ENCODE data around the gene CCDC150. TPM values are rescaled to one million over a fixed set of nuclear protein-coding genes. Genes with fewer than 3 reads are reported as not detected.

The CCDC150 gene
- total and polyA plus RNA-seq, 4 donors: 0.78 to 6.3 (median 5.1) TPM

DNA sequence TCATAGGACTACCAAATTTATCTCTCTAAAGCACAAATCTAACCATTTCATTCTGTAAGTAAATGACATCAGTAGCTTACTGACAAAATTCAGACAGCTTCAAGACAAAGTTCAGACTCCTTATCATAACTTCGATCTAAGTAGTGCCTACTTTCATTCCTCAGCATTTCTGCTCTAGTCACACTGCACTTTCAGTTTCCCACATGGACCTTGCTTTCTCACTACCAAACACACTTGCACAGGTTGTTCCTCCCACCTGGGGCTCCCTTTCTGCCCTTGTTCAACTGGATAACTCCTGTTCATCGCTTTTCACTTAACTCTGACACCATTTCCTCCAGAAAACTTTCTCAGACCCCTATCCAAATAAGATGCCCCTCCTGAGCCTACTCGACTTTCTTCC, 22.1 kb upstream of the CCDC150 start:
- H3K4me3 ChIP-seq (ENCODE audit: low read depth in 1 of 3, low read length in 3 of 3): no peak overlapping the region
- H3K9ac ChIP-seq (ENCODE audit: low read depth in 1 of 2, low read length in 2 of 2): no peak overlapping the region
- no peaks in the 10 kb centered on the region for H3K9me3 ChIP-seq (ENCODE audit: control insufficient read depth in 4 of 4, low read length in 3 of 4)
- WGBS: 80% methylated on average over 3 of the region's 3 CpGs
- no peaks in the 10 kb centered on the region for H3K27me3 ChIP-seq (ENCODE audit: control insufficient read depth in 4 of 4, insufficient read depth in 4 of 4, low read length in 3 of 4)
- TF ChIP-seq MAX (IDR thresholded peaks at IDR 0.05): no peak
- no peak for TF ChIP-seq NR2F2 (IDR thresholded peaks at IDR 0.05)
- TF ChIP-seq YY1 (IDR thresholded peaks at IDR 0.05): no peak
- no peak for TF ChIP-seq JUND (IDR thresholded peaks at IDR 0.05)
- no peak for TF ChIP-seq GABPA (IDR thresholded peaks at IDR 0.05 in 1 of 2, conservative IDR thresholded peaks at IDR 0.05 in 1 of 2)
- no peak for TF ChIP-seq RXRA (IDR thresholded peaks at IDR 0.05)
- TF ChIP-seq, protein P1, sequence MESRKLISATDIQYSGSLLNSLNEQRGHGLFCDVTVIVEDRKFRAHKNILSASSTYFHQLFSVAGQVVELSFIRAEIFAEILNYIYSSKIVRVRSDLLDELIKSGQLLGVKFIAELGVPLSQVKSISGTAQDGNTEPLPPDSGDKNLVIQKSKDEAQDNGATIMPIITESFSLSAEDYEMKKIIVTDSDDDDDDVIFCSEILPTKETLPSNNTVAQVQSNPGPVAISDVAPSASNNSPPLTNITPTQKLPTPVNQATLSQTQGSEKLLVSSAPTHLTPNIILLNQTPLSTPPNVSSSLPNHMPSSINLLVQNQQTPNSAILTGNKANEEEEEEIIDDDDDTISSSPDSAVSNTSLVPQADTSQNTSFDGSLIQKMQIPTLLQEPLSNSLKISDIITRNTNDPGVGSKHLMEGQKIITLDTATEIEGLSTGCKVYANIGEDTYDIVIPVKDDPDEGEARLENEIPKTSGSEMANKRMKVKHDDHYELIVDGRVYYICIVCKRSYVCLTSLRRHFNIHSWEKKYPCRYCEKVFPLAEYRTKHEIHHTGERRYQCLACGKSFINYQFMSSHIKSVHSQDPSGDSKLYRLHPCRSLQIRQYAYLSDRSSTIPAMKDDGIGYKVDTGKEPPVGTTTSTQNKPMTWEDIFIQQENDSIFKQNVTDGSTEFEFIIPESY (IDR thresholded peaks at IDR 0.05): no peak
- no peak for TF ChIP-seq HNF4G (IDR thresholded peaks at IDR 0.05)
- no peak for TF ChIP-seq FOXA2 (IDR thresholded peaks at IDR 0.05)
- no peak for TF ChIP-seq REST (IDR thresholded peaks at IDR 0.05)
- TF ChIP-seq EGR1 (IDR thresholded peaks at IDR 0.05; ENCODE audit: low read depth in 2 of 2): no peak
- no peak for DNase-seq (ENCODE audit: low spot score)
- H3K27ac ChIP-seq (ENCODE audit: low read depth in 1 of 2, low read length in 2 of 2): no peak overlapping the region
- no peaks in the 10 kb centered on the region for H3K36me3 ChIP-seq (ENCODE audit: control insufficient read depth in 4 of 4, insufficient read depth in 3 of 4, low read depth in 1 of 4, low read length in 3 of 4)
- no peaks in the 10 kb centered on the region for H3K4me1 ChIP-seq (ENCODE audit: control insufficient read depth in 4 of 4, insufficient read depth in 4 of 4, low read length in 3 of 4)

DNA sequence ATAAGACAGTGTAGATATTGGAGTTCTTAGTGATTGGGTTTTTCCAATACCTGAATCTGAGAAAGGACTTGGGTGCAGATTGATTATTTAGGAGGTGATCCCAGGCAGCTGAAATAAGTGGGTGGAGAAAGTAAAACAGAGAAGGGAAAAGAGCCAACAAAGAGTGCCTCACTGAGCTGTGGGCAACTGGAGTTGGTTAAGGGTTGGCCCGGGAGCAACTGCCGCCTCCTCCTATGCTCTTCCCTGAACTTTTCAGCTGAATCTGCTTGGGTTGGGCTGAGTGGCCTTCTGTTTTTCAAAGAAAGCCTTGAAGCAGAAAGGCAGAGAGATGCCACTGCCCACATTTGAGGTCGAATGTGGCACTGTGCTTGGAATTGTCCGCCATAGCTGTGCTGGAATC, 20.9 kb upstream of the CCDC150 start:
- whole genome bisulfite sequencing: 90% methylated on average over 4 of the region's 4 CpGs
- no peaks in the 10 kb centered on the region for H3K36me3 ChIP-seq (ENCODE audit: control insufficient read depth in 4 of 4, insufficient read depth in 3 of 4, low read depth in 1 of 4, low read length in 3 of 4)
- no peaks in the 10 kb centered on the region for H3K9me3 ChIP-seq (ENCODE audit: control insufficient read depth in 4 of 4, low read length in 3 of 4)
- no peak for TF ChIP-seq FOXA1 (IDR thresholded peaks at IDR 0.05)
- TF ChIP-seq RXRA (IDR thresholded peaks at IDR 0.05): no peak
- no peak for TF ChIP-seq HNF4G (IDR thresholded peaks at IDR 0.05)
- TF ChIP-seq REST (IDR thresholded peaks at IDR 0.05): no peak
- TF ChIP-seq TAF1 (conservative IDR thresholded peaks at IDR 0.05): no peak
- no peak for TF ChIP-seq GABPA (IDR thresholded peaks at IDR 0.05 in 1 of 2, conservative IDR thresholded peaks at IDR 0.05 in 1 of 2)
- TF ChIP-seq ATF3 (IDR thresholded peaks at IDR 0.05): no peak
- H3K4me3 ChIP-seq (ENCODE audit: low read depth in 1 of 3, low read length in 3 of 3): no peak overlapping the region
- DNase-seq (ENCODE audit: low spot score): no peak
- H3K27ac ChIP-seq (ENCODE audit: low read depth in 1 of 2, low read length in 2 of 2): no peak overlapping the region
- no peak overlapping the region for H3K9ac ChIP-seq (ENCODE audit: low read depth in 1 of 2, low read length in 2 of 2)
- H3K27me3 ChIP-seq (ENCODE audit: control insufficient read depth in 4 of 4, insufficient read depth in 4 of 4, low read length in 3 of 4): no peaks in the 10 kb centered on the region
- no peaks in the 10 kb centered on the region for H3K4me1 ChIP-seq (ENCODE audit: control insufficient read depth in 4 of 4, insufficient read depth in 4 of 4, low read length in 3 of 4)
